Activated T-cell treated with anti-CD3 and anti-CD28 coated beads, Interleukin-2, amount 50 U/mL, for 4 hours (primary cell): ENCODE measurements around the gene RPS6KA3. TPM values are rescaled to one million over a fixed set of nuclear protein-coding genes. Genes with fewer than 3 reads are reported as not detected.
A peak's percentile ranks its signal among the peaks of the same experiment; 100 is the strongest.

Source experiments
- ATAC-seq, 2 donors: fragments of 200-7000 bp; cut with Tn5 transposase; one replicate each; pipeline ENCODE4 v1.10.0; 2021
- DNase-seq: peaks from one replicate; pipeline ENCODE4 v3.0.0-alpha.2; 2020
- H3K27me3 Mint-ChIP-seq: one replicate; pipeline ENCODE4 v1.8.0; 2021; ENCODE audit warnings: low read depth, mixed read lengths
- H3K36me3 Mint-ChIP-seq: one replicate; pipeline ENCODE4 v1.8.0; 2022; ENCODE audit warnings: mixed read lengths; ENCODE audit not compliant: insufficient read depth
- H3K4me1 Mint-ChIP-seq: one replicate; pipeline ENCODE4 v1.8.0; 2021; ENCODE audit warnings: low read depth, mixed read lengths
- H3K4me3 Mint-ChIP-seq: one replicate; pipeline ENCODE4 v1.8.0; 2021; ENCODE audit warnings: mild to moderate bottlenecking, moderate library complexity, mixed read lengths
- H3K9me3 Mint-ChIP-seq: one replicate; pipeline ENCODE4 v1.8.0; 2021; ENCODE audit warnings: mixed read lengths
- total RNA-seq, 3 donors: library from RNA; stranded (reverse); gene quantifications; one replicate each; pipeline ENCODE4 v1.2.1, GENCODE V29; 2021

The RPS6KA3 gene
- total RNA-seq, 3 donors from 2014 or later = 51.7 to 56.9 (median 54.2) TPM

GRCh38 chrX:20271730-20272129 is 5.0 kb upstream of the RPS6KA3 start:
- no peaks in the 10 kb centered on the region for H3K36me3 Mint-ChIP-seq
- H3K4me3 Mint-ChIP-seq = no peak overlapping the region
- no peaks in the 10 kb centered on the region for H3K4me1 Mint-ChIP-seq
- no peaks in the 10 kb centered on the region for H3K27me3 Mint-ChIP-seq
- DNase-seq (no peak), ATAC-seq (no peak)
- H3K9me3 Mint-ChIP-seq = no peaks in the 10 kb centered on the region

- Mint-ChIP-seq H3K4me3 (no peak overlapping the region), H3K36me3 (no peaks in the 10 kb centered on the region), H3K9me3 (no peaks in the 10 kb centered on the region), H3K4me1 (no peaks in the 10 kb centered on the region), H3K27me3 (no peaks in the 10 kb centered on the region)
- no peak for DNase-seq
- no peak for ATAC-seq
Observed at GRCh38 chrX:20271186-20271585, 4.5 kb upstream of the RPS6KA3 start.

DNA sequence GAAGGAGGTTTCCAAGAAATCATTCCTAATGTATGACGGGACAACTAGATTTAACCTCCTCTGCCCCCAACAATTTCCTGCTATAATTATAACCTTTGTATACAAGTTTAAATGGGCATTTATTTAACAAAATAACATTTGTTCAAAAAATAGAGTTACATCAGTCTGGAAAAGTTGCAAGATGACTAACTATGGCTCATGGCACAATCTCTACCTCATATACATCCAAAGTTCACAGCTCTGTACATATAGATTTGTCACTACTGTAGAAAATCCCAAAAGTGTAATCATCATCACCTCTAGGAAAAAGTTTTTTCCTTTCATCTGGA is 3.8 kb upstream of the RPS6KA3 start:
- Mint-ChIP-seq H3K4me3 (no peak overlapping the region), H3K9me3 (no peaks in the 10 kb centered on the region)
- ATAC-seq = no peak

DNA sequence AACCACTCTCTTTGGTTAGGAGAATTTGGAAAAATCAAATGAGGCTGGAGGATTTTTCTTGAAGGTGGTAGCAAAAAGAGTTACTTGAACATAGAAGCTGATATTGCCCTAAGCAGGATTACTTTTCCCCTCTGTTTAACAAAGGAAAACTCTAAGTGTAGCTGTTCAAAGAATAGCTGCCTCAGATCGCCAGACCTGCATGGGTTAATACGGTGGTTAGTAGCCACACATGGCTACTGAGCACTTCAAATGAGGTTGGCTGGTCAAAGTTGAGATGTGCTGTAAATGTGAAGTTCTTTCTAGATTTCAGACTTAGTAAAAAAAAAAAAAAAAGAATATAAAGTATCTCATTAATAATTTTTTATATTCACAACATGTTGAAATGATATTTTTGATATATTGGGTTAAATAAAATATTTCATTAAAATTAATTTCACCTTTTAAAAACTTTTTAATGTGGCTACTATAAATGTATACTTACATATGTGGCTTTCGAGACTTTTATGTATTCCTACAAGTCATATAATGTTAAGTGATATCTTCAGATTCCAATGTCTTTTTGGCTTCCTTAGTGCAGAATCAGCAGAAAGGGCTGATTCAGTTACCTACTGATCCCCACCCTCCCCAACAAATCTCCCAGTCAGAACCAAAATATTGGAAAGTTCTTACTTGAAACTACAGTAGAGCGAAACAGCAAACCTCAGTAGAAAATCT is 3.3 kb upstream of the RPS6KA3 start:
- Mint-ChIP-seq H3K27me3 (no peaks in the 10 kb centered on the region), H3K36me3 (no peaks in the 10 kb centered on the region), H3K4me1 (peaks cover under 1% of the 10 kb centered on the region), H3K4me3 (no peak overlapping the region), H3K9me3 (no peaks in the 10 kb centered on the region)
- no peak for ATAC-seq
- no peak for DNase-seq

More for the DNA sequence above, 3.8 kb upstream of the RPS6KA3 start:
- Mint-ChIP-seq H3K27me3 (no peaks in the 10 kb centered on the region), H3K4me1 (no peaks in the 10 kb centered on the region), H3K36me3 (no peaks in the 10 kb centered on the region)
- no peak for DNase-seq

DNA sequence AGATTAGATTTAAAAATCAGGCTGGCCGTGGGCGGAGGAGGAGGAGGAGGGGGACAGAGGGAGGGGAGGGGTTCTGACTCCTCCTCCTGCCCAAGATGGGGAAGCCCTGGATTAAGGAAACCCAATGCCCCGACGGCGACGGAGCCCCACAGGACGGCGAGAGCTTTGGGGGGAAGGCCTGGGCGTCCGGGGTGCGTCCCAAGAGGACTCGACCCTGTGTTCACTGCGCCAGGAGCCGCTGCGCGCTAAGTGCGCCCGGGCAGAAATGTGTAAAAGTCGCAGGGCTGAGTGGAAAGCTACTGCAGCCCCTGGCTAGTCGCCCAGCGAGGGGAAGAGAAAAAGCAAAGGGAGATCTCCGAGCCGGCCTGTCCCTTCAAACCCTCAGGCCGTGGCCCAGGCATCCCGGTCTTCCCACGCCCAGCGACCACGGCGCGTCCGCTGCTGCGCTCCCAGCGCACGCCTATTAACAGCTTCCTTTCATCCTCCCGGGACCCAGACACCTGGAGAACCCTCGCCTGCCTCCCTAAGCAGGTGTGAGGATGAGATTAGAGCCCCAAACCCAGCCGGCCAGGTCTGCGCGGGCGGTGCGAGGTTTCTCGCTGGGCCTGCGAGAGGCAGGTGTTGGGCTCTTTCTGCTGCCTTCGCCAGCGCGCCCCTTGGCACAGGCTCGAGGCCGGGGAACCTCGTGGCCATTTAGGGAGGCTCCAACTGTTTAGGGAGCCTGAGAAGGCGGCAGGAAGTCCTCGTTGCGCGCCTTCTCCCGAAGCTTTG is 1.4 kb upstream of the RPS6KA3 start:
- H3K4me1 Mint-ChIP-seq = peaks cover 8% of the 10 kb centered on the region
- peak; percentile 26 for DNase-seq
- no peak for ATAC-seq
- no peaks in the 10 kb centered on the region for H3K27me3 Mint-ChIP-seq
- peak overlapping the region; percentile 85 for H3K4me3 Mint-ChIP-seq
- H3K36me3 Mint-ChIP-seq = no peaks in the 10 kb centered on the region
- H3K9me3 Mint-ChIP-seq = no peaks in the 10 kb centered on the region

GRCh38 chrX:20267607-20267930 is 860 bp upstream of the RPS6KA3 start:
- H3K9me3 Mint-ChIP-seq = no peaks in the 10 kb centered on the region
- H3K4me3 Mint-ChIP-seq = peak overlapping the region; percentile 85
- DNase-seq (no peak), ATAC-seq (no peak)
- peaks cover 10% of the 10 kb centered on the region for H3K4me1 Mint-ChIP-seq
- H3K27me3 Mint-ChIP-seq = no peaks in the 10 kb centered on the region
- no peaks in the 10 kb centered on the region for H3K36me3 Mint-ChIP-seq

GRCh38 chrX:20265726-20266681 is 705 bp downstream of the RPS6KA3 start:
- ATAC-seq = peak; percentile 15 to 20
- Mint-ChIP-seq H3K4me1 (peaks cover 20% of the 10 kb centered on the region), H3K4me3 (peak overlapping the region; percentile 94), H3K36me3 (peaks cover 1% of the 10 kb centered on the region), H3K27me3 (no peaks in the 10 kb centered on the region), H3K9me3 (no peaks in the 10 kb centered on the region)
- peak; percentile 16 for DNase-seq

GRCh38 chrX:20265221-20265725 is 1.4 kb downstream of the RPS6KA3 start:
- Mint-ChIP-seq H3K9me3 (no peaks in the 10 kb centered on the region), H3K27me3 (no peaks in the 10 kb centered on the region), H3K4me1 (peaks cover 24% of the 10 kb centered on the region), H3K4me3 (peak overlapping the region; percentile 94), H3K36me3 (peaks cover 3% of the 10 kb centered on the region)
- ATAC-seq = peak; percentile 50 to 52
- peak; percentile 63 for DNase-seq

GRCh38 chrX:20263474-20263873 is 3.2 kb downstream of the RPS6KA3 start:
- ATAC-seq (no peak), DNase-seq (no peak)
- H3K27me3 Mint-ChIP-seq = no peaks in the 10 kb centered on the region
- H3K9me3 Mint-ChIP-seq = no peaks in the 10 kb centered on the region
- H3K4me3 Mint-ChIP-seq = peak overlapping the region; percentile 94
- peaks cover 34% of the 10 kb centered on the region for H3K4me1 Mint-ChIP-seq
- peaks cover 4% of the 10 kb centered on the region for H3K36me3 Mint-ChIP-seq

GRCh38 chrX:20260885-20261284 is 5.8 kb downstream of the RPS6KA3 start:
- peaks cover 55% of the 10 kb centered on the region for H3K4me1 Mint-ChIP-seq
- no peak overlapping the region for H3K4me3 Mint-ChIP-seq
- peaks cover 4% of the 10 kb centered on the region for H3K36me3 Mint-ChIP-seq
- ATAC-seq (peak in 1 of 2 donors; percentile 26), DNase-seq (no peak)
- no peaks in the 10 kb centered on the region for H3K27me3 Mint-ChIP-seq
- H3K9me3 Mint-ChIP-seq = no peaks in the 10 kb centered on the region

GRCh38 chrX:20254712-20255299 is 11.9 kb downstream of the RPS6KA3 start:
- no peak for ATAC-seq
- no peak for DNase-seq
- Mint-ChIP-seq H3K4me3 (no peak overlapping the region), H3K4me1 (peaks cover 60% of the 10 kb centered on the region), H3K27me3 (no peaks in the 10 kb centered on the region), H3K36me3 (peaks cover 12% of the 10 kb centered on the region), H3K9me3 (no peaks in the 10 kb centered on the region)

- Mint-ChIP-seq H3K27me3 (no peaks in the 10 kb centered on the region), H3K4me1 (peaks cover 59% of the 10 kb centered on the region), H3K9me3 (no peaks in the 10 kb centered on the region), H3K4me3 (no peak overlapping the region), H3K36me3 (peaks cover 12% of the 10 kb centered on the region)
- ATAC-seq (peak in 1 of 2 donors; percentile 17), DNase-seq (no peak)
Observed at GRCh38 chrX:20253232-20253543, 13.5 kb downstream of the RPS6KA3 start.

GRCh38 chrX:20252381-20253231 is 14.1 kb downstream of the RPS6KA3 start:
- Mint-ChIP-seq H3K9me3 (no peaks in the 10 kb centered on the region), H3K4me1 (peaks cover 56% of the 10 kb centered on the region), H3K27me3 (no peaks in the 10 kb centered on the region), H3K36me3 (peaks cover 12% of the 10 kb centered on the region), H3K4me3 (no peak overlapping the region)
- ATAC-seq (peak; percentile 84 to 90), DNase-seq (peak; percentile 66)
